Adipose tissue (tissue), 3 donors: Measurements from ENCODE around the gene DMC1. TPM values are rescaled to one million over a fixed set of nuclear protein-coding genes. Genes with fewer than 3 reads are reported as not detected.
"Not testable (repeated sequence)": the region's sequence is repeated elsewhere in the genome, so short reads cannot be mapped to it uniquely, and the experiment has no call there.

Experiments used
- H3K27ac ChIP-seq: one replicate; pipeline ENCODE4 v1.5.1; 2013; ENCODE audit warnings: low read depth, low read length
- WGBS, 3 donors: extraction: QIAGEN DNeasy Blood & Tissue Kit; methylation state at CpG; one replicate each; pipeline ENCODE4 v1.1.7; 2013; 5-methylcytosine and 5-hydroxymethylcytosine counted together
- polyA plus RNA-seq, 3 donors: library from polyadenylated mRNA; stranded (reverse); fragments of 200-250 nt; gene quantifications; one replicate each; pipeline ENCODE4 v1.2.3, GENCODE V29; 2013
- donor health status: healthy with polysubstance abuse.
- donor health status: Bipolar disorder and iron deficiency.
- donor health status: healthy.

The DMC1 gene, protein sequence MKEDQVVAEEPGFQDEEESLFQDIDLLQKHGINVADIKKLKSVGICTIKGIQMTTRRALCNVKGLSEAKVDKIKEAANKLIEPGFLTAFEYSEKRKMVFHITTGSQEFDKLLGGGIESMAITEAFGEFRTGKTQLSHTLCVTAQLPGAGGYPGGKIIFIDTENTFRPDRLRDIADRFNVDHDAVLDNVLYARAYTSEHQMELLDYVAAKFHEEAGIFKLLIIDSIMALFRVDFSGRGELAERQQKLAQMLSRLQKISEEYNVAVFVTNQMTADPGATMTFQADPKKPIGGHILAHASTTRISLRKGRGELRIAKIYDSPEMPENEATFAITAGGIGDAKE
- 10 to 100 TPM in 1 of 3 donors, under 1 TPM in 2; 0.16 to 18.2 (median 0.23) TPM for polyA plus RNA-seq

DNA sequence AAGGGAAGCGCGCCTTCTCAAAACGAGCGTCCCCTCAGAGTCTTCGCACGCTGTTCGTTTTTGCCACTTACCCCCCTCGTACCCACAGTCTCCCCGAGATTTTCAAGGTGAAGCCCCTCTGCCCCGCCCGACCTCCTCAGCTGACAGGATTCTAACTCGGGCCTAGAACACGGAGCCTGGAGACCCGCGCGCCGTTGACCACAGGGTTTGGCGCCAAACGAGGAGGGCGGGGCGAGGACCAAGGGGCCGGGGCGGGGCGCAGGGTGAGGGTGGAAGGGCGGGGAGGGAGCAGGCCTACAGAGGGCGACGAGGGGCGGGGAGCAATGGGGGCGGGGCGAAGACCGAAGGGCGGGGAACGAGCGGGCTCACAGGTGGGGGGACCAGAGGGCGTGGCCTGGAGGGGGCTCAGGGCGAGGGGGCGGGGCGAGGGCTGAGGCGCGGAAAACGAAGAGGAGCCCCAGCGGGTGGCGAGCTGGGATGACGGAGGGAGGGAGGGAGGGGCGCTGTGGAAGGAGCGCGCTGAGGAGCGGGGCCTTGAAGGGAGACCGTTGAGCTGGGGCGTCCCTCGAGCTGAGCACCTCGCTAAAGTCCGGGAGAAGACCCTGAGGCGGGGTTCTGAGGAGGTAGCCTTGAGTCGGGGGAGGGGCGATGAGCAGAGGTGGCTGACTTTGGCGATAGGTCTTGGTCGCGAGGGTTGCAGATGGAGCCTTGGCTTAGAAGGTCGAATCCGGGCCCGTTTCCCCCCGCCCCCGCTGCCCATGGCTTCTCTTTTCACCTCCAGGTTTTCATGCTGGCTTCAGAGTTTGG, at the start of gene DMC1:
TSS of gene DMC1 (minus strand) at position 212 of the 807 bp plus-strand sequence. CDS start 1,927 bp downstream, outside the sequence.
- H3K27ac ChIP-seq: no peak within 1 kb of the TSS
- WGBS, 3 donors: 0 to 2% (median 1%) methylated on average over 55 to 63 of the region's 64 CpGs

DNA sequence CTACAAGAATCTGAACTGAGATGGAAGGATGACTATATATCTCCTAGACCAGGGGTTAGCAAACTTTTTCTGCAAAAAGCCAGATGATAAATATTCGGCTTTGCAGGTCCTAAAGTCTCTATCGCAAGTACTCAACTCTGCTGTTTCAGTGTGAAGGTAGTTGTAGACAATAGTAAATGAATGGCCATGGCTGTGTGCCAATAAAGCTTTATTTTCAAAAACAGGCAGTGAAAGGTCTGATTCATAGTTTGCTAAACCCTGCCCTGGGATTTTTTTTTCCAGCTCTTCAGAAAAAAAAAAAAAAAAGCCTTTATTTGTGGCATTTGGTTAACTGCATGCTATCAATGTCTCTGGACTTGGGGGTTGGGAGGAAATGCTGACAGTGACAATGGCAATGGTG, 48.7 kb upstream of the DMC1 start:
- WGBS, 3 donors: 93 to 94% (median 93%) methylated on average over 2 of the region's 2 CpGs

DNA sequence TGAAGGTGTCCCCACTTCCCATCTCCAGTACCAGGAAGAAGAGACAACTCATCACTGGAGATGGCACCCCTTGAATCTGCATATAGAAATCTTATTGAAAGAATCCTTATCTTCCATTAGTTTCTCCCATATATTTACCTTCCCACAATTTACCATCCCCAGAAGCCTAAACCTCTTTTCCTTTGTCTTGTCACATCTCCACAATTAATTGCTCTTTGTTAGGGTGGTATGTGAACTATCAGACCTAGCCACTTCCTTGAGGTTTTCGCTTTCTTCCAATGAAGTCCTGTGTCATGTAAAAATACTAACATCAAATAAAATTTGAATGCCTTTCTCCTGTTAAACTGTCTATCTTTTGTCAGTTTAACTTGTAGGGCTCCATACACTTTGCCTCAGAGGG, 48.3 kb upstream of the DMC1 start:
- whole genome bisulfite sequencing, 3 donors: 94 to 100% (median 98%) methylated on average over 1 of the region's 1 CpG
- no peak overlapping the region for H3K27ac ChIP-seq

More for the DNA sequence above, 48.7 kb upstream of the DMC1 start:
- H3K27ac ChIP-seq: no peak overlapping the region

DNA sequence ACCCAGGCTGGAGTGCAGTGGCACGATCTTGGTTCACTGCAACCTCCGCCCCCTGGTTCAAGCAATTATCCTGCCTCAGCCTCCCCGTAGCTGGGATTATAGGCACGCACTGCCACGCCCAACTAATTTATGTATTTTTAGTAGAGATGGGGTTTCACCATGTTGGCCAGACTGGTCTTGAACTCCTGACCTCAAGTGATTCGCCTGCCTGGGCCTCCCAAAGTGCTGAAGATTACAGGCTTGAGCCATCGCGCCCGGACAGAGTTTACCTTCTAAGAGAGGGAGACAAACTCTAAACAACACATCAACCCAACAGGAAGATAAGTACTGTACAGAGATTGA, 45.1 kb upstream of the DMC1 start:
- WGBS, 3 donors: 88 to 93% (median 89%) methylated on average over 9 of the region's 9 CpGs

DNA sequence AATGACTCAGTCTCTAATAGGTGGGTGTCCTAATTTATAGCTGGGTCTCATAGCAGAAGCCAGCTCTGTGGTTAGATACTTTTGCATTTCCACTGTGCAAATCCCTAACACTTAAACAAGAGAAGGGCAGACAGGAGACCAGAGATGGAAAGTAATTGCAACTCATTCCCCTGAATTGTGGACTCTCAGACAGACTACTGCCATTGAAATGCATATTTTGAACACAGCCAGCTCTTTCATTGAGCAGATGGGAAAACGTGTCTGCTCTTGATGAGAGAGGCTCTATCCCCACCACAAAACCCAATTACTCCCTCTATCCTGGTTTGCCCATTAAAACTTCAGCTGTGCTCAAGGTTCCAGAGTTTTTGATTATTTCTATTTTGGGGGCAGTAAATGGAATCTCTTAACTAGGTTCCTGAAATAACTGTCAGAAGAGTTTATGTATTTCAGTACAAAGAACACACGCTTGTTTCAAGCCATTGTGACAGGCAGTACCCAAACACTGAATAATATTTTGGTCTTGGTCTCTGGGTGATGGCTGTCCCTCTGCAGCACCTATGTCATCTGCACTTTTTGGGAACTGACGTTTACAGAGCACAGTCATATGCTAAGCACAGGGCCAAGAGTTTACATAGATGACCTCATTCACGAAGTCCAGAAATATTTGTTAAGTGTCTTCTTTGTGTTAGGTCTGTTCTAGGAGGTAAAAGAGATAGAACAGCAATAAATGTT, 44.5 kb upstream of the DMC1 start:
- 69 to 73% (median 73%) methylated on average over 4 of the region's 4 CpGs for WGBS, 3 donors
- no peak overlapping the region for H3K27ac ChIP-seq

More for the DNA sequence above, 45.1 kb upstream of the DMC1 start:
- not testable (repeated sequence) for H3K27ac ChIP-seq

DNA sequence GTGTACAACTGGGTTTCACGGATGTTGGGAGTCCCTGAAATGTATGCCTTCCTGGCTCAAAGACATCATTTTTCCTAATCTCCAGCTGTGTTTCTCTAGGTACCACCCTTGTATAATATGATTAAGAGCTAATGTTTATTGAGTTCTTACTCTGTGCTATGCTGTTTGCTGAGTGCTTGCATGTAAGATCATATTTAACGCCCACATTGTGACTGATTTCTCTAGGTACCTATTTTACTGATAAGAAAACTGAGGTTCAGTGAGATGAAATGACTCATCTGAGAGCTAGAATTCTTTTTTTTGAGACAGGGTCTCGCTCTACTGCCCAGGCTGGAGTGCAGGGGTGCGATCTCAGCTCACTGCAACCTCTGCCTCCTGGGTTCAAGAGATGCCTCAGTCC, 43.6 kb upstream of the DMC1 start:
- no peak overlapping the region for H3K27ac ChIP-seq
- 85 to 91% (median 89%) methylated on average over 4 of the region's 4 CpGs for WGBS, 3 donors

DNA sequence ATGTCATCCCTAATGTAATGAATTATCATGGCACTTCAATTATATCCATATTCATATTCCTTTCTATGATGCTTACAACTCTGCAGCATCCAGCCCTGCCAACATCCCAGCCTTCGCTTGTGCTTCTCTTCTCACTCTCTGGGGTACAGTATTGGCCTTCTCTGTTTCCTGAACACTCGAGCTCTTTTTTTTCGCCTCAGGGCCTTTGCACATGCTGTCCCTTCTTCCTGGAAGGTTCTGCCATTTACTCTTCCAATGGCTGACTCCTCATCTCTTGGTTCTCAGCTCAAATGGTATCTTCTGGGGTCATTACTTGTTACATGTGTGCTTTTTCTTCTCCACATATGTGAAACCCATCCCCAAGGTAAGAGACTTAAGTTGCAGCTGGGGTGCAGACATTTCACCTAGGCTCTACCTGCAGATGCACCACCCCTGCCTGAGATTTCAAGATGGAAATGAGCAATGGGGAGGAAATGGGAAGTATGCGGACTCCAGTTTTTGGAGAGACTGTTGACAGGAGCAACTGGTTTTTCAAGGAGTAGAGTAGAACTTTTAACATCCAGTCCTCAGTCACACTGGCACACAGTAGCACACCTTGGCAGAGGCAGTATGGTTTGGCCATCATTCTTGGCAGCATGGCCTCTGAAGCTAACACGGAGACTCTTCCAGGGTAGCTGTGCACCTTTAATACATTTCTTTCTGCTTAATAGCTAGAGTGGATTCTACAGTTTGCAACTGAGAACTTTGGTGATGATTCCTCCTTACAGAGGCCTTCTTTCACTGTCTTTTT, 42.4 kb upstream of the DMC1 start:
- 85 to 95% (median 86%) methylated on average over 5 of the region's 5 CpGs for WGBS, 3 donors
- H3K27ac ChIP-seq: no peak overlapping the region

DNA sequence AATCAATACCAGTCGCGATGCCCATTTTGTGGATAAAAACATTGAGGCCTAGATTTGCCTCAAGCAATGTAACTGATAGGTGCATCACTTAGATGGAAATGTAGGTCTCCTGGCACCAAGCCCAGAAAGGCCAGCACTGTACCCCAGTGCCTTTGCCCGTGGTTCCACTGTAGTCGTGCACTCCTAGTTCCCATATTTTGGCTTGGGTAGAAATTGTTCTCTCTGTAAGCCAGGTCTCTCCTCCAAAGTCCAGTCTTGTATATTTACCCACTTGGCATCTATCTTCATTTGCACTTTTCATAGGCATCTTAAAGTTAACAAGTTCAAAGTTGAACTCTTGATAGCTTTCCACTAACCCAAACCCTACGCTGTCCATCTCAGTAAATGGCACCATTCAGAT, 41.6 kb upstream of the DMC1 start:
- 94 to 96% (median 94%) methylated on average over 5 of the region's 5 CpGs for WGBS, 3 donors
- no peak overlapping the region for H3K27ac ChIP-seq

DNA sequence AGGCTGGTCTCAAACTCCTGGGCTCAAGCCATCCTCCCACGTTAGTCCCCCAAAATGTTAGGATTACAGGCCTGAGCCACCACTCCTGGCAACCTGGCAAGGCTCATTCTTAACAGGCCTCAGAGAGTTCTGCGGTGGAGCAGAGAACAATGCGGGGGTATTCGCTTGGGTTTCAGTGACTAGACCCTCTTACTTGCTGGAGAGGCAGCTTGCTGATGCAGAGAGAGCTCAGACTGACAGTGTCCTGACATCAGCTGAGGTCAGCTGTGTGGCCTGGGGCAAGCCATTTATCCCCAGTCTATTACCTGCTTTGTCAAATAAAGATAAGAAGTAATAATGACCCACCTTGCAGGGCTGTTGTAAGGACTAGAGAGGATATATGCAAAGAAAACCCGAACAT, 40.3 kb upstream of the DMC1 start:
- H3K27ac ChIP-seq: no peak overlapping the region
- WGBS, 3 donors: 92 to 94% (median 92%) methylated on average over 5 of the region's 5 CpGs

DNA sequence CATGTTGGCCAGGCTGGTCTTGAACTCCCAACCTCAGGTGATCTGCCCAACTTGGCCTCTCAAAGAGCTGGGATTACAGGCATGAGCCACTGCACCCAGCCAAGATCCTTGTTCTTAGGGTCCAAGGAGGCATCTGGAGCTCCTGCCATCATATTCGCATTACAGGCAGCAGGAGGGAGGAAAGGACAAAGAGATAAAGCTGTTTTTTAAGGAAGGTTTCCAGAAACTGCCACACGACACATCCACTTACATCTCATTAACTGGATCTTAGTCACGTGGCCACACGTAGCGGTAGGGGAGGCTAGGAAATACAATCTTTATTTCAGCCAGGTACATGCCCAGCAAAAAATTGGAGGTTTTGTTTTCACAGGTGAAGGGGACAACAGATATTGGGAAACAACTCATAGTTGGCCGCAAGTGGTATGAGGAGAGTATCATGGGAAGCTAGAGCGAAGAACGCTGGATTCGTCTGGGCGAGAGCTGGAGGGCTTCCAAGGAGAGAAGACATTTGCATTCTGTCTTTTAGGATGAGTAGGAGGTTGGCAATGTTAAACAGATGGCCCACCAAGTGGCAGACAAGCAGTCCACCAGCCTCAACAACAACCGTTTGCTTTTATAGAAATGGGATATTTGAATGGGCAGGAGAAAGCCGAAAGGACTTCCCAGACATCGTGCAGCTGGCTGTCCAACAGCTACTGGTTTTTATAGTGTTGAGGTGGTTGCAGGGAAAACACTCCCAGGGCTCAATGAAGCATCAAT, 39.2 kb upstream of the DMC1 start:
- H3K27ac ChIP-seq: no peak overlapping the region
- WGBS, 3 donors: 82 to 90% (median 88%) methylated on average over 13 of the region's 13 CpGs

DNA sequence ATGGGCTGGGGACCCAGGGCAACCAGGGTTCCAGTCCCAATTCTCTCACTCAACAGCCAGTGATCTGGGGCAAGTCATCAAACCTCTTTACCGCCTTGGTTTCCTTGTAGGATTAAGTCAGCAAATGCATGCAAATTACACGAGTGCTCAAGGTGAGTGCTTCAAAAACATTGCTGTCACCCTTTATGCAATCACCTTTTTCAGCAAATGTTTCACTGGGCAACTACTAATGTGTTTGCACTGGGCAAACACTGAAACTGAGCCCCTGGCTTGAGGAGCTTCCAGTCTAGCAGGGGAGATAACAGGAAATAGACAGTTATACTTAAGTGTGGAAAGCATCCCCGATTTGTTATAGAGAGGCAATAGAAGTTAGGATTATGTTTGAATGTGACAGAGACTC, 37.7 kb upstream of the DMC1 start:
- H3K27ac ChIP-seq: no peak overlapping the region
- WGBS, 3 donors: 62 to 90% (median 89%) methylated on average over 3 of the region's 3 CpGs

DNA sequence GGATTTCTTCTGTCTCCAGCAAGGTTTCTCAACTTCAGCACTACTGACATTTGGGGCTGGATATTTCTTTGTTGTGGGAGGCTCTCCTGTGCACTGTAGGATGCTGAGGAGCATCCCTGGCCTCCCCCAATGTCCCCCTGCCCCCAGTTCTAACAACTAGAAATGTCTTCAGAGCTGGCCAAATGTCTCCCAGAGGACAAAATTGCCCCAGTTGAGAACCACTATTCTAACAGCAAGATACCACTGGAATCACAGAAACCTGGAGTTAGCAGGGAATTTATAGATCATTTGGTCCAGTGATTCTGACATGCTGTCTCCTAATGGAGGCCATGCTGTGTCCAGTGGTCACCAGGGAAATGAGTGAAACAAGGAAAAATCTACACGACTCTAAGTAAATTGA, 32.2 kb upstream of the DMC1 start:
- no peak overlapping the region for H3K27ac ChIP-seq
- WGBS, 3 donors: 72 to 89% (median 84%) methylated on average over 1 of the region's 1 CpG

DNA sequence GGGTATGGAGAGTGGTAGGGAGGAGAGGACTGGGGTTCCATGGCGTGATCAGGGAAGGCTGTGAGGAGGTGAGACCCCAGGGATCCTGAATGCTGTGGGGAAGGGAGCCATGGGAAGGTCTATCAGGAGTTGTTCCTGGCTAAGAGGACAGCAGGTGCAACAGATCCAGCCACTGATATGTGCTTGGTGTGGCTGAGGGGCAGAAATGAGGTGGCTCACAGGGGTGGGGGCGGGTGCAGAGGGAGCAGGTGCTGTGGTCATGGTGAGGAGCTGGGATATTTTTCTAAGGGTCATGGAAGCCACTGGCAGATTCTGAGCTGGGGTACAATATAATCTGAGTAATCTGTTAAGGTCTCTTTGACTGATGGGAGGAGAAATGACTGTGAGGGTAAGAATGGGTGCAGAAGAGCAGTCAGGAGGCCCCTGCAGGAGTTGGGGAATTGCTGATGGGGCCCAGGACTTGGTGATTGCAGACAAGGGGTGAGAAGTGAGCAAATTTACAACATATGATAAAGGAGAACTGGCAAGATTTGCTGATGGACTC, 31.3 kb upstream of the DMC1 start:
- WGBS, 3 donors: 77 to 94% (median 81%) methylated on average over 1 to 2 of the region's 2 CpGs

DNA sequence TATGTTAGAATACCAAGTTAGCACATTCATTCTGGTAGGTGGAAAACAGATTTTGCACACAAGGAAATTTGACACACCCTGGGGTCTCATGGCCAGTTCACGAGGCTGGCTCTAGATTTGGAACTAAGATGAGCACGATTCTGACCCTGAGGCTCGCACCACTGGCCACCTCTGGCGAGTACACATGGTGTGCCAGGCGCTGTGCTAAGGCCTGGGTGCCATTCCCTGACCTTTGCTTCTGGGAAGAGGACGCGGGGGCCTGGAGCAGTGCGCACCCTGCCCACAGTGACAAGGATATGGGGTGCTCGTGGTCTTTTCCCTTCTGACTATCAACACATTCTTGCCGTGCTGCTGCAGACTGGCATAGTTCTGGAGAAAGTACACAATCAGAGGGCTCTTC, 29.5 kb upstream of the DMC1 start:
- H3K27ac ChIP-seq: no peak overlapping the region
- WGBS, 3 donors: 93 to 95% (median 93%) methylated on average over 10 of the region's 10 CpGs

More for the DNA sequence above, 31.3 kb upstream of the DMC1 start:
- H3K27ac ChIP-seq: no peak overlapping the region

DNA sequence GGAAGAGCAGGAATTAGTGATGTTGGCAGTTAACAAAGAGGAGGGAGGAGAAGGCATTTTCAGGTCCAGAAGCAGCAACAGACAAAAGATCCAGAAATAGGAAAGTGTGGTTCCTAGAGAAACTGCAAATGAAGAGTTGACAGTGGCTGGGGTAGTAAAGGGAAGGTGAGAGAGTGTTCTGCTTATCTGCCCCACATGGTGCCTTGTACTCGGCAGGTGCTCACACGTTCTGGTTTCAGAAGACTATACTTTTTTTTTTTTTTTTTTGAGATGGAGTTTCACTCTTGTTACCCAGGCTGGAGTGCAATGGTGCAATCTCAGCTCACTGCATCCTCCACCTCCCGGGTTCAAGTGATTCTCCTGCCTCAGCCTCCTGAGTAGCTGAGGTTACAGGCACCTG, 12.9 kb upstream of the DMC1 start:
- 77 to 91% (median 89%) methylated on average over 3 of the region's 3 CpGs for WGBS, 3 donors

DNA sequence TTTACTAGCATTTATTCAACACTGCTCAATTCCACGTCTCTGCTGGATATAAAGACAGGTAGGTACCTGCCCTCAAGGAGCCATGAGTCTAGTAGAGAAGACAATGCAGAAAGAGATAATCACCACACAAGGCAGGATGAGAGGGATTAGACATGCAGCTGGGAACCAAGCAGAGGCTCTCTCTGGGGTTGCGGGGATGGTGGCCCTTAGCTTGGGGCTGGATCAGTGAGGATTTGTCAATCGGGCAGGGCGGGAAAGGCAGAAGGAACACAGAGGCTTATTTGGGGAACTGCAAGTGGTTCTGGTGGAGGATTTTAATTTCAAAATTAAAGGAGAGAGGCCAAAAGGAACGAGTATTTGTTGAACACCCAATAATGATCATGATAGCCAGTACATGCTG, 8.5 kb upstream of the DMC1 start:
- 58 to 84% (median 77%) methylated on average over 5 of the region's 5 CpGs for WGBS, 3 donors
- no peak overlapping the region for H3K27ac ChIP-seq

More for the DNA sequence above, 12.9 kb upstream of the DMC1 start:
- H3K27ac ChIP-seq: not testable (repeated sequence)

DNA sequence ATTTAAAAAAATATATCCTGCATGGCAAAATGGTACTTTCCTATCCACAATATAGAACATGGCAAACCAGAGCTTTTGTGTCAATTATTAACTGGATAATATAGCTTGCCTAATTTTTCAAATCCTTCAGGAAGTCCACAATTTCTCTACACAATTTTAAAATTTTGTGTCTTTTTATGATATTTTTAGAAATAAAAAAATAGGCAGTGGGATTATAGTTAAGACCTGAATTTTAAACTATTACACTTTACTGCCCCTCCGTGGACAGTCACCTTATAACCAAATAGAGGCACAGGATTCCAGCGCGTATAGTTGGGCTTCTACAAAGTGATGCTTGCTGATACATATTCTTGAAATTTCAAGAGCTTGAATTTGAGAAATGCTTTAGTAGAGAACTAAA, 2.1 kb upstream of the DMC1 start:
- WGBS, 3 donors: 0 to 6% (median 3%) methylated on average over 3 of the region's 3 CpGs
- no peak overlapping the region for H3K27ac ChIP-seq
